Body of pancreas (tissue), 4 donors: Measurements from ENCODE around the gene COG2. TPM values are rescaled to one million over a fixed set of nuclear protein-coding genes. Genes with fewer than 3 reads are reported as not detected.

Source experiments
- ATAC-seq: fragments of 150-250 bp; one replicate; pipeline ENCODE4 v1.9.1; 2016
- DNase-seq, 4 donors: peaks; one replicate each; pipeline ENCODE4 v3.0.0-alpha.2; 2019
- H3K27ac ChIP-seq, 4 donors: fragments of 200-600 bp; sonication (generic); 1 replicate in 3 of 4; 2 replicates in 1 of 4; pipeline versions ENCODE4 v1.5.1 to v1.6.1; 2016 to 2019; ENCODE audit warnings: mild to moderate bottlenecking in 1 of 4, mixed read lengths in 1 of 4, moderate library complexity in 1 of 4
- H3K27me3 ChIP-seq, 2 donors: fragments of 200-600 bp; sonication (generic); one replicate each; pipeline ENCODE4 v1.6.0; 2016; ENCODE audit warnings: mild to moderate bottlenecking in 1 of 2
- H3K36me3 ChIP-seq, 2 donors: fragments of 200-600 bp; sonication (generic); replicated peaks in 1 of 2; 2 replicates each; pipeline ENCODE4 v1.5.1; 2016; ENCODE audit warnings: low read depth in 2 of 2; ENCODE audit not compliant: insufficient read depth in 1 of 2
- H3K4me1 ChIP-seq: fragments of 200-600 bp; sonication (generic); one replicate; pipeline ENCODE4 v1.6.0; 2016
- H3K4me3 ChIP-seq, 2 donors: fragments of 200-600 bp; sonication (generic); 1 replicate in 1 of 2; 2 replicates in 1 of 2; pipeline ENCODE4 v1.5.1; 2016 to 2019
- H3K9me3 ChIP-seq, 3 donors: fragments of 200-600 bp; sonication (generic); 1 replicate in 2 of 3; 2 replicates in 1 of 3; pipeline ENCODE4 v1.5.1; 2016
- CTCF ChIP-seq, 7 experiments: fragments of 450-650 bp in 4 of 7; fragments of 200-600 bp in 3 of 7; sonication (generic) in 3 of 7; IDR thresholded peaks; one replicate each; pipeline ENCODE4 v1.5.1; 2016 to 2019; ENCODE audit warnings: antibody characterized with exemption in 7 of 7
- POLR2A ChIP-seq, 3 donors: fragments of 450-650 bp; IDR thresholded peaks; one replicate each; pipeline ENCODE4 v1.6.1; 2016; ENCODE audit warnings: antibody characterized with exemption in 3 of 3, mild to moderate bottlenecking in 2 of 3
- WGBS, 2 donors: methylation state at CpG; one replicate each; pipeline ENCODE4 v1.1.5; 2017; 5-methylcytosine and 5-hydroxymethylcytosine counted together
- intact Hi-C: fragments of 100-400 bp; cut with DNase I; formaldehyde crosslinking; loops from one replicate; pipeline ENCODE4 v1.15.1; 2023
- total RNA-seq, 2 donors: library from RNA; depleted of rRNA; stranded (reverse); fragments of >200 nt; gene quantifications; one replicate each; pipeline ENCODE4 v1.1.0, GENCODE V29; 2016

COG2 gene
- total RNA-seq, 2 donors from 2014 or later = 13.7 to 26.0 TPM

GRCh38 chr1:230703679-230704385, 61.6 kb downstream of the COG2 start:
- H3K27ac ChIP-seq = no peak overlapping the region
- WGBS, 2 donors = 93 to 96% methylated on average over 8 of the region's 8 CpGs
- ATAC-seq = no peak

GRCh38 chr1:230704830-230705229, 62.5 kb downstream of the COG2 start:
- no peak for ATAC-seq
- intact Hi-C loops = no loop called here
- Histone ChIP-seq H3K36me3 (no peaks in the 10 kb centered on the region), H3K27me3 (no peaks in the 10 kb centered on the region), H3K4me3 (no peak overlapping the region), H3K4me1 (no peaks in the 10 kb centered on the region), H3K9me3 (no peaks in the 10 kb centered on the region), H3K27ac (no peak overlapping the region)
- no peak for DNase-seq
- 89 to 90% methylated on average over 7 of the region's 7 CpGs for WGBS, 2 donors
- TF ChIP-seq CTCF (IDR thresholded peaks at IDR 0.05) = no peak
- TF ChIP-seq POLR2A (IDR thresholded peaks at IDR 0.05) = no peak

More at GRCh38 chr1:230703679-230704385, 61.6 kb downstream of the COG2 start:
- DNase-seq = no peak
- no peak for TF ChIP-seq POLR2A (IDR thresholded peaks at IDR 0.05)
- TF ChIP-seq CTCF (IDR thresholded peaks at IDR 0.05) = no peak
- intact Hi-C loops = no loop called here
- H3K9me3 ChIP-seq = no peaks in the 10 kb centered on the region
- no peaks in the 10 kb centered on the region for H3K27me3 ChIP-seq
- no peaks in the 10 kb centered on the region for H3K36me3 ChIP-seq
- H3K4me3 ChIP-seq = no peak overlapping the region
- H3K4me1 ChIP-seq = no peaks in the 10 kb centered on the region

GRCh38 chr1:230705289-230706019, 63.2 kb downstream of the COG2 start:
- 84 to 89% methylated on average over 16 to 18 of the region's 18 CpGs for WGBS, 2 donors

GRCh38 chr1:230706020-230706699, 63.9 kb downstream of the COG2 start:
- 79 to 89% methylated on average over 5 to 9 of the region's 9 CpGs for WGBS, 2 donors

More at GRCh38 chr1:230705289-230706019, 63.2 kb downstream of the COG2 start:
- intact Hi-C loops = no loop called here
- Histone ChIP-seq H3K4me1 (no peaks in the 10 kb centered on the region), H3K27me3 (no peaks in the 10 kb centered on the region), H3K27ac (no peak overlapping the region), H3K4me3 (no peak overlapping the region), H3K36me3 (no peaks in the 10 kb centered on the region), H3K9me3 (no peaks in the 10 kb centered on the region)
- ATAC-seq (no peak), DNase-seq (no peak)
- TF ChIP-seq POLR2A (IDR thresholded peaks at IDR 0.05) (no peak), CTCF (IDR thresholded peaks at IDR 0.05) (no peak)

More at GRCh38 chr1:230706020-230706699, 63.9 kb downstream of the COG2 start:
- Histone ChIP-seq H3K27me3 (no peaks in the 10 kb centered on the region), H3K9me3 (no peaks in the 10 kb centered on the region), H3K4me3 (no peak overlapping the region), H3K4me1 (no peaks in the 10 kb centered on the region), H3K27ac (no peak overlapping the region), H3K36me3 (no peaks in the 10 kb centered on the region)
- DNase-seq = no peak
- no peak for ATAC-seq
- no peak for TF ChIP-seq POLR2A (IDR thresholded peaks at IDR 0.05)
- TF ChIP-seq CTCF (IDR thresholded peaks at IDR 0.05) = no peak
- intact Hi-C loops = no loop called here
